GM21529 (cell line): ENCODE measurements around the gene SYNM.

ENCODE experiments used
- ATAC-seq: cut with Tn5 transposase; IDR thresholded peaks from one replicate; pipeline ENCODE4 v1.9.1; 2021; ENCODE audit not compliant: unreplicated experiment

The SYNM gene

GRCh38 chr15:99163271-99164062 lies 58.6 kb downstream of the SYNM start:
- no peak for ATAC-seq

- ATAC-seq: no peak
Measured at GRCh38 chr15:99164119-99164518, 59.2 kb downstream of the SYNM start.

GRCh38 chr15:99165020-99165790 lies 60.3 kb downstream of the SYNM start:
- ATAC-seq: no peak

- ATAC-seq: no peak
Measured at GRCh38 chr15:99165956-99166689, 61.2 kb downstream of the SYNM start.

GRCh38 chr15:99167201-99167600 lies 62.3 kb downstream of the SYNM start:
- ATAC-seq: no peak

GRCh38 chr15:99167640-99168039 lies 62.8 kb downstream of the SYNM start:
- no peak for ATAC-seq

- no peak for ATAC-seq
Measured at GRCh38 chr15:99168601-99169580, 64.0 kb downstream of the SYNM start.

GRCh38 chr15:99169769-99170311 lies 65.0 kb downstream of the SYNM start:
- ATAC-seq: no peak

GRCh38 chr15:99170476-99171065 lies 65.7 kb downstream of the SYNM start:
- no peak for ATAC-seq

- no peak for ATAC-seq
Measured at GRCh38 chr15:99172171-99172570, 67.3 kb downstream of the SYNM start.

GRCh38 chr15:99172989-99173388 lies 68.1 kb downstream of the SYNM start:
- no peak for ATAC-seq

- ATAC-seq: no peak
Measured at GRCh38 chr15:99174567-99175395, 69.9 kb downstream of the SYNM start.

GRCh38 chr15:99176757-99177156 lies 71.9 kb downstream of the SYNM start:
- no peak for ATAC-seq

GRCh38 chr15:99177679-99178078 lies 72.8 kb downstream of the SYNM start:
- ATAC-seq: no peak

GRCh38 chr15:99180086-99180963 lies 75.4 kb downstream of the SYNM start:
- ATAC-seq: no peak

GRCh38 chr15:99180964-99181306 lies 76.1 kb downstream of the SYNM start:
- no peak for ATAC-seq

- ATAC-seq: no peak
Measured at GRCh38 chr15:99181545-99181971, 76.7 kb downstream of the SYNM start.

- ATAC-seq: no peak
Measured at GRCh38 chr15:99182791-99183190, 77.9 kb downstream of the SYNM start.
